Panc1 (cell line): ENCODE results near the gene KCNG2. TPM values are rescaled to one million over a fixed set of nuclear protein-coding genes. Genes with fewer than 3 reads are reported as not detected.

Experiments used
- ATAC-seq: fragments of 200-7000 bp; cut with Tn5 transposase; 2 replicates; pipeline ENCODE4 v1.9.1; 2020; ENCODE audit warnings: mild to moderate bottlenecking, moderate library complexity
- BruUV-seq: library from RNA; stranded (reverse); fragments of 400-500 nt; replicated peaks from 2 replicates; lab custom pipeline; 2021; lab: Mats Ljungman, UMichigan
- CTCF ChIA-PET: fragments of 300-600 bp; sonication (Branson Sonifier 250); formaldehyde crosslinking; loops from one replicate; lab custom pipeline; 2022; ENCODE audit warnings: antibody characterized with exemption; lab: Charles Lee
- POLR2A ChIA-PET: fragments of 300-600 bp; sonication (Branson Sonifier 250); formaldehyde crosslinking; loops from one replicate; lab custom pipeline; 2022; ENCODE audit warnings: antibody characterized with exemption; lab: Charles Lee
- DNase-seq: peaks from one replicate; pipeline ENCODE4 v3.0.0-alpha.2; 2010; ENCODE audit warnings: low read depth, low spot score
- H3K27ac ChIP-seq: 2 replicates; pipeline ENCODE4 v1.5.1; 2011; ENCODE audit warnings: mild to moderate bottlenecking, low read length, inconsistent platforms
- H3K27me3 ChIP-seq: fragments of 200-500 bp; sonication (Bioruptor generic); 2 replicates; pipeline ENCODE4 v1.6.0; 2014; ENCODE audit warnings: low read length, inconsistent platforms; ENCODE audit not compliant: control insufficient read depth, insufficient read depth
- H3K36me3 ChIP-seq: fragments of 200-500 bp; sonication (Bioruptor generic); 2 replicates; pipeline ENCODE4 v1.5.1; 2014; ENCODE audit warnings: inconsistent platforms, mild to moderate bottlenecking, low read length, moderate library complexity; ENCODE audit not compliant: control insufficient read depth, insufficient read depth
- H3K4me1 ChIP-seq: 2 replicates; pipeline ENCODE4 v1.5.1; 2011; ENCODE audit warnings: inconsistent platforms, mild to moderate bottlenecking, low read length, moderate library complexity; ENCODE audit not compliant: control insufficient read depth, insufficient read depth
- H3K4me3 ChIP-seq, 2 experiments: 2 replicates each; pipeline ENCODE4 v1.5.1; 2011 to 2012; ENCODE audit warnings: low read depth in 2 of 2, low read length in 2 of 2, mild to moderate bottlenecking in 2 of 2, inconsistent platforms in 1 of 2, moderate library complexity in 1 of 2
- H3K9me3 ChIP-seq: fragments of 200-500 bp; sonication (Bioruptor generic); 2 replicates; pipeline ENCODE4 v1.5.1; 2014; ENCODE audit warnings: low read depth, mild to moderate bottlenecking, inconsistent platforms, low read length, moderate library complexity; ENCODE audit not compliant: control insufficient read depth, insufficient read depth
- POLR2AphosphoS5 ChIP-seq: IDR thresholded peaks from 2 replicates; pipeline ENCODE4 v1.6.1; 2012; ENCODE audit warnings: mild to moderate bottlenecking, low read depth, low read length, moderate library complexity
- SIN3A ChIP-seq: IDR thresholded peaks from 2 replicates; pipeline ENCODE4 v1.6.1; 2012; ENCODE audit warnings: low read depth, mild to moderate bottlenecking, low read length, moderate library complexity, borderline replicate concordance; ENCODE audit not compliant: insufficient read depth
- TCF7L2 ChIP-seq: IDR thresholded peaks from 2 replicates; pipeline ENCODE4 v1.6.1; 2011; ENCODE audit warnings: mild to moderate bottlenecking, low read depth, low read length, inconsistent platforms
- in situ Hi-C: cut with HindIII; loops from 2 replicates; pipeline ENCODE4 v1.10.0; 2016; ENCODE audit warnings: low sequenced_read_pairs, low pct_unique_long_range_greater_than_20kb
- intact Hi-C: fragments of 100-400 bp; cut with micrococcal nuclease; formaldehyde crosslinking; loops from one replicate; pipeline ENCODE4 v1.10.0; 2022; ENCODE audit not compliant: unreplicated experiment
- total RNA-seq: library from RNA; stranded (reverse); gene quantifications from one replicate; pipeline ENCODE4 v1.2.1, GENCODE V29; 2021; ENCODE audit not compliant: unreplicated experiment
- TF ChIP-seq, protein P1 (sequence below), 2 experiments: IDR thresholded peaks; 2 replicates each; pipeline ENCODE4 v1.6.1; 2011 to 2012; ENCODE audit warnings: low read depth in 2 of 2, control low read depth in 1 of 2, low read length in 1 of 2, mild to moderate bottlenecking in 1 of 2, moderate library complexity in 1 of 2; ENCODE audit not compliant: insufficient read depth in 1 of 2
- TF ChIP-seq, protein P2 (sequence below): fragments of 450-650 bp; IDR thresholded peaks from 2 replicates; pipeline ENCODE4 v1.5.1; 2017; ENCODE audit warnings: mild to moderate bottlenecking

Gene KCNG2
- total RNA-seq, 1 experiment from 2014 or later = not detected

- ATAC-seq (no peak), DNase-seq (no peak)
- TF ChIP-seq TCF7L2 (no peak), SIN3A (no peak), POLR2AphosphoS5 (no peak)
- TF ChIP-seq, protein P1, sequence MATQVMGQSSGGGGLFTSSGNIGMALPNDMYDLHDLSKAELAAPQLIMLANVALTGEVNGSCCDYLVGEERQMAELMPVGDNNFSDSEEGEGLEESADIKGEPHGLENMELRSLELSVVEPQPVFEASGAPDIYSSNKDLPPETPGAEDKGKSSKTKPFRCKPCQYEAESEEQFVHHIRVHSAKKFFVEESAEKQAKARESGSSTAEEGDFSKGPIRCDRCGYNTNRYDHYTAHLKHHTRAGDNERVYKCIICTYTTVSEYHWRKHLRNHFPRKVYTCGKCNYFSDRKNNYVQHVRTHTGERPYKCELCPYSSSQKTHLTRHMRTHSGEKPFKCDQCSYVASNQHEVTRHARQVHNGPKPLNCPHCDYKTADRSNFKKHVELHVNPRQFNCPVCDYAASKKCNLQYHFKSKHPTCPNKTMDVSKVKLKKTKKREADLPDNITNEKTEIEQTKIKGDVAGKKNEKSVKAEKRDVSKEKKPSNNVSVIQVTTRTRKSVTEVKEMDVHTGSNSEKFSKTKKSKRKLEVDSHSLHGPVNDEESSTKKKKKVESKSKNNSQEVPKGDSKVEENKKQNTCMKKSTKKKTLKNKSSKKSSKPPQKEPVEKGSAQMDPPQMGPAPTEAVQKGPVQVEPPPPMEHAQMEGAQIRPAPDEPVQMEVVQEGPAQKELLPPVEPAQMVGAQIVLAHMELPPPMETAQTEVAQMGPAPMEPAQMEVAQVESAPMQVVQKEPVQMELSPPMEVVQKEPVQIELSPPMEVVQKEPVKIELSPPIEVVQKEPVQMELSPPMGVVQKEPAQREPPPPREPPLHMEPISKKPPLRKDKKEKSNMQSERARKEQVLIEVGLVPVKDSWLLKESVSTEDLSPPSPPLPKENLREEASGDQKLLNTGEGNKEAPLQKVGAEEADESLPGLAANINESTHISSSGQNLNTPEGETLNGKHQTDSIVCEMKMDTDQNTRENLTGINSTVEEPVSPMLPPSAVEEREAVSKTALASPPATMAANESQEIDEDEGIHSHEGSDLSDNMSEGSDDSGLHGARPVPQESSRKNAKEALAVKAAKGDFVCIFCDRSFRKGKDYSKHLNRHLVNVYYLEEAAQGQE (IDR thresholded peaks at IDR 0.05; ENCODE audit: insufficient read depth in 1 of 2, low read depth in 2 of 2, low read length in 1 of 2) = no peak
- TF ChIP-seq, protein P2, sequence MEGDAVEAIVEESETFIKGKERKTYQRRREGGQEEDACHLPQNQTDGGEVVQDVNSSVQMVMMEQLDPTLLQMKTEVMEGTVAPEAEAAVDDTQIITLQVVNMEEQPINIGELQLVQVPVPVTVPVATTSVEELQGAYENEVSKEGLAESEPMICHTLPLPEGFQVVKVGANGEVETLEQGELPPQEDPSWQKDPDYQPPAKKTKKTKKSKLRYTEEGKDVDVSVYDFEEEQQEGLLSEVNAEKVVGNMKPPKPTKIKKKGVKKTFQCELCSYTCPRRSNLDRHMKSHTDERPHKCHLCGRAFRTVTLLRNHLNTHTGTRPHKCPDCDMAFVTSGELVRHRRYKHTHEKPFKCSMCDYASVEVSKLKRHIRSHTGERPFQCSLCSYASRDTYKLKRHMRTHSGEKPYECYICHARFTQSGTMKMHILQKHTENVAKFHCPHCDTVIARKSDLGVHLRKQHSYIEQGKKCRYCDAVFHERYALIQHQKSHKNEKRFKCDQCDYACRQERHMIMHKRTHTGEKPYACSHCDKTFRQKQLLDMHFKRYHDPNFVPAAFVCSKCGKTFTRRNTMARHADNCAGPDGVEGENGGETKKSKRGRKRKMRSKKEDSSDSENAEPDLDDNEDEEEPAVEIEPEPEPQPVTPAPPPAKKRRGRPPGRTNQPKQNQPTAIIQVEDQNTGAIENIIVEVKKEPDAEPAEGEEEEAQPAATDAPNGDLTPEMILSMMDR = no peak
- CTCF ChIA-PET = interaction anchor here (0.7 kb wide), 1 partner anchor 481 kb away, joined by 3 read pairs; no protein-coding TSS in a partner anchor
- no TSS peak for BruUV-seq
- Histone ChIP-seq H3K27me3 (peaks cover 22% of the 10 kb centered on the region), H3K36me3 (no peaks in the 10 kb centered on the region), H3K4me3 (no peak overlapping the region), H3K27ac (no peak overlapping the region), H3K4me1 (0 out of 2 replicates have a peak, but pooled peaks cover 3% of the 10 kb centered on the region), H3K9me3 (no peaks in the 10 kb centered on the region)
- POLR2A ChIA-PET = no interaction called here
- in situ Hi-C loops (no loop called here), intact Hi-C loops (no loop called here)
Measured at GRCh38 chr18:79859314-79859713, 61.6 kb downstream of the KCNG2 start.

- ChIA-PET POLR2A (no interaction called here), CTCF (no interaction called here)
- Histone ChIP-seq H3K36me3 (no peaks in the 10 kb centered on the region), H3K9me3 (no peaks in the 10 kb centered on the region), H3K27me3 (peaks cover 22% of the 10 kb centered on the region), H3K27ac (no peak overlapping the region), H3K4me3 (no peak overlapping the region), H3K4me1 (0 out of 2 replicates have a peak, but pooled peaks cover under 1% of the 10 kb centered on the region)
- in situ Hi-C loops (no loop called here), intact Hi-C loops (no loop called here)
- no peak for ATAC-seq
- no peak for DNase-seq
- TF ChIP-seq TCF7L2 (no peak), POLR2AphosphoS5 (no peak), SIN3A (no peak)
- TF ChIP-seq, protein P2 = no peak
- TF ChIP-seq, protein P1 (IDR thresholded peaks at IDR 0.05; ENCODE audit: insufficient read depth in 1 of 2, low read depth in 2 of 2, low read length in 1 of 2) = no peak
- no TSS peak for BruUV-seq
Measured at GRCh38 chr18:79861687-79862086, 63.9 kb downstream of the KCNG2 start.
